ENCODE measurements around the gene SAXO1.

SAXO1 gene, protein sequence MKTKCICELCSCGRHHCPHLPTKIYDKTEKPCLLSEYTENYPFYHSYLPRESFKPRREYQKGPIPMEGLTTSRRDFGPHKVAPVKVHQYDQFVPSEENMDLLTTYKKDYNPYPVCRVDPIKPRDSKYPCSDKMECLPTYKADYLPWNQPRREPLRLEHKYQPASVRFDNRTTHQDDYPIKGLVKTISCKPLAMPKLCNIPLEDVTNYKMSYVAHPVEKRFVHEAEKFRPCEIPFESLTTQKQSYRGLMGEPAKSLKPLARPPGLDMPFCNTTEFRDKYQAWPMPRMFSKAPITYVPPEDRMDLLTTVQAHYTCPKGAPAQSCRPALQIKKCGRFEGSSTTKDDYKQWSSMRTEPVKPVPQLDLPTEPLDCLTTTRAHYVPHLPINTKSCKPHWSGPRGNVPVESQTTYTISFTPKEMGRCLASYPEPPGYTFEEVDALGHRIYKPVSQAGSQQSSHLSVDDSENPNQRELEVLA

GRCh38 chr9:19033015-19033414, at the start of gene SAXO1:
SAXO1 (minus strand) TSS chr9:19033209; CDS start chr9:19032908, 301 bp downstream.
- no peaks in the 10 kb centered on the region for H3K4me1 ChIP-seq (ENCODE audit: insufficient read depth, low read length)
- peaks cover 3% of the 10 kb centered on the region; the same call in 1 of the 2 replicates for H3K9me3 ChIP-seq (ENCODE audit: control insufficient read depth, insufficient read depth, low read length)
- H3K36me3 ChIP-seq (ENCODE audit: insufficient read depth, low read length) = no peaks in the 10 kb centered on the region
- no peak within 1 kb of the TSS for H3K9ac ChIP-seq (ENCODE audit: low read depth, low read length)

DNA sequence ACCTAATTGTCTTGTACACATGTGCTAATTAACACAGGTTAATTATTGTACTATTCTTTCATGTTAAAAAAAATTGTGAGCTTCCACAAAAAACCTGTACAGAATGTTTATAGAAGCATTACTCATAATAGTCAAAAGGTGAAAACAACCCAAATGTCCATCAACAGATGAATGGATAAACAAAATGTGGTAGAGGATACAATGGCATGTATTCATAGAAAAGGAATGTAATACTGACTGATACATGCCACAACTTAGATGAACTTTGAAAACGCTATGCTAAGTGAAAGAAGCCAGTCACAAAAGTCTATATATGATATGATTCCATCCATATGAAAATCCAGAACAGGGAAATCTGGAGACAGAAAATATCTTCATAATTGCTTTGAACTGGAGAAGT, 41.8 kb upstream of the SAXO1 start:
- Histone ChIP-seq H3K9me3 (ENCODE audit: control insufficient read depth, insufficient read depth, low read length) (no peaks in the 10 kb centered on the region), H3K9ac (ENCODE audit: low read depth, low read length) (no peak overlapping the region), H3K36me3 (ENCODE audit: insufficient read depth, low read length) (peaks cover 17% of the 10 kb centered on the region), H3K4me1 (ENCODE audit: insufficient read depth, low read length) (no peaks in the 10 kb centered on the region)

- H3K36me3 ChIP-seq (ENCODE audit: insufficient read depth, low read length) = peaks cover 22% of the 10 kb centered on the region
- H3K9ac ChIP-seq (ENCODE audit: low read depth, low read length) = no peak overlapping the region
- H3K4me1 ChIP-seq (ENCODE audit: insufficient read depth, low read length) = no peaks in the 10 kb centered on the region
These were observed 41.2 kb upstream of the SAXO1 start for GRCh38 chr9:19074229-19074628.

DNA sequence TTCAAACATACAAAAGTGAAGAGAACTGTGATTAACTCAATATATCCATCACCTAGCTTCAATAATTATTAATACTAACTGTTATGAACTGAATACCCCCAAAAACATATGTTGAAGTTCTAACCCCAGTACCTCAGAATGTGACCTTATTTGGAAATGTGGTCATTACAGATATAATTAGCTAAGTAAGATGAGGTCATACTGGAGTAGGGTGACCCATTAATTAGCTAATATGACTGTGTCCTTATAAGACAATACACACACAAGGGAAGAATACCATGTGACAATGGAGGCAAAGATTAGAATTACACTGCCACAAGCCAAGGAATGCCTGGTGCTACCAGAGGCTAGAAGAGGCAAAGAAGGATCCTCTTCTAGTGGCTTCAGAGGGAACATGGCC, 24.0 kb upstream of the SAXO1 start:
- Histone ChIP-seq H3K4me1 (ENCODE audit: insufficient read depth, low read length) (no peaks in the 10 kb centered on the region; the same call in 1 of the 2 replicates), H3K36me3 (ENCODE audit: insufficient read depth, low read length) (peaks cover 29% of the 10 kb centered on the region), H3K9me3 (ENCODE audit: control insufficient read depth, insufficient read depth, low read length) (no peaks in the 10 kb centered on the region), H3K9ac (ENCODE audit: low read depth, low read length) (no peak overlapping the region)

More at GRCh38 chr9:19074229-19074628, 41.2 kb upstream of the SAXO1 start:
- H3K9me3 ChIP-seq (ENCODE audit: control insufficient read depth, insufficient read depth, low read length) = no peaks in the 10 kb centered on the region

DNA sequence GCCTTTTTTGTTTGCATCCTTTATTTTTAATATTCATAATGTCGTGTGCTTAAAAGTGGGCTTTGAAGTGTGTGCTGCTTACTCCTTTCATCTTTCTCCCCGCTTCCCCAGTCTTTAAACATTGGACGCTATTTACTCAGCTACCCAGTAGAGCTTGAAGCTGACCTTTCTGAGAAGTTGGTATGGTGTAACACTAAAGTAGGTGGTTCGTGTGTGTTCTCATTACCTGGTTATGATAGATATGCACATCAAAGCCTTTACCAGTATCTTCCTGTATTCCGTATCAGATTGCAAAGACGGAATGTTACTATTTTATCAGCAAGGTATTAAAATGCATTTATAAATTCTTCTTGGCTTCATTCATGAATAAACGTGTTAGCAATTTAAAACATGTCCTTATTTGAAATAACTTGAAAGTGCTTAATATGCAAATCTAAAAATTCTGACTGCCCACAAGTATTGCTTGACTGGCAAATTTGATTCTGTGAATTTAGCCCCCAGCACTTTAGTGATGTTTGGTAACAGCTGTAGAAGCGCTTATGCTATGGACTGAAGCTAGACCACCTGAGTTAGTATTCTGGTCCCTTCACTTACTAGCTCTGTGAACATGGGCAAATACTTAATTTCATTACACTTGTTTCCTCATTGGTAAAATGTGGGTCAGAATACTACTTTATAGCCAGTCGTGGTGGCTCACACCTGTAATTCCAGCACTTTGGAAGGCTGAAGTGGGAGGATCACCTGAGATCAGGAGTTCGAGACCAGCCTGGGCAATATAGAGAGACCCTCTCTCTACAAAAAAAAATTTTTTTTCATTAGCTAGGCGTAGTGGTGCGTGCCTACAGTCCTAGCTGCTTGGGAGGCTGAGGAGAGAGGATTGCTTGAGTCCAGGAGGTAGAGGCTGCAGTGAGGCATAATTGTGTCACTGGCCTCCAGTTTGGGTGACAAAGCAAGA, 17.9 kb upstream of the SAXO1 start:
- H3K9ac ChIP-seq (ENCODE audit: low read depth, low read length) = peak overlapping the region; percentile 76
- H3K9me3 ChIP-seq (ENCODE audit: control insufficient read depth, insufficient read depth, low read length) = no peaks in the 10 kb centered on the region
- no peaks in the 10 kb centered on the region for H3K36me3 ChIP-seq (ENCODE audit: insufficient read depth, low read length)
- no peaks in the 10 kb centered on the region; the same call in none of the 2 replicates for H3K4me1 ChIP-seq (ENCODE audit: insufficient read depth, low read length)

- no peaks in the 10 kb centered on the region; the same call in none of the 2 replicates for H3K4me1 ChIP-seq (ENCODE audit: insufficient read depth, low read length)
- H3K9me3 ChIP-seq (ENCODE audit: control insufficient read depth, insufficient read depth, low read length) = no peaks in the 10 kb centered on the region
- H3K36me3 ChIP-seq (ENCODE audit: insufficient read depth, low read length) = no peaks in the 10 kb centered on the region
- peak overlapping the region; percentile 76 for H3K9ac ChIP-seq (ENCODE audit: low read depth, low read length)
These were observed 17.1 kb upstream of the SAXO1 start for GRCh38 chr9:19049917-19050636.

DNA sequence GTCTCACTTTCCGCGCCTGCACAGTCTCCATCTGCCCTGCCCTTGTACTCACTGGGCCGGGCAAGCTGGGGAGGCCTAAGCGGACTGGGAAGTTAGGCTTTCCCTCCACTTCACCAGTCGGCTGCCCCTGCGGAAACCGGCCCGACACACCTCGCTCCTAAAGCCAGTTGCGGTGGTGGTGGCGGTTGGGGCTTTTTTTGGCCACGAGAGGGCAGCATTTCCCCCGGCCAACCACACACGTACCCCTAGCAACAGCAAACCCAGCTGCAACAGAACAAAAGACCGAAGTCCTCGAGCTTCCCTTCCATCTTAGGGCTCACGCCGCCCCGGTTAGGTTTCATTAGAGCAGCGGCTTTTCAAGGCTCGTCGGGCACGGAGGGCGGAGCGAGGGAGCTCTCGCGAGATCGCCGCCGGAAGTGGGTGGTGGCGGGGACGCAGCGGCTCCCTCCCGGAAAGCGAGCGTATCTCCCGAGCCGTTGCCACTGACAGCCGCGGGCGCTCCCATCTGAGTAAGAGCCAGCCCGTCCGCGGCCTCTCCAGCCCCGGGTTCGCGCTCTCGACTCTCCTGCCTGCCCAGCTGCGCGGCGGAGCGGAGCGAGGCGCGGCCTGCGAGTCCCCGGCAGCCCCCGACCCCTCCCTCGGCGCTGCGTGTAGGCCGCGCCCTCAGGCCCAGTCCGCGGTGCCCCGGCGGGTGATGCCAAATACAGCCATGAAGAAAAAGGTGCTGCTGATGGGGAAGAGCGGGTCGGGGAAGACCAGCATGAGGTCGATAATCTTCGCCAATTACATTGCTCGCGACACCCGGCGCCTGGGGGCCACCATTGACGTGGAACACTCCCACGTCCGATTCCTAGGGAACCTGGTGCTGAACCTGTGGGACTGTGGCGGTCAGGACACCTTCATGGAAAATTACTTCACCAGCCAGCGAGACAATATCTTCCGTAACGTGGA, 16.2 kb upstream of the SAXO1 start, which contains the start of gene RRAGA:
TSS of gene RRAGA (plus strand) at position 462 of the 951 bp plus-strand sequence. CDS start at position 695, 233 bp downstream.
- Histone ChIP-seq H3K9me3 (ENCODE audit: control insufficient read depth, insufficient read depth, low read length) (no peaks in the 10 kb centered on the region), H3K4me1 (ENCODE audit: insufficient read depth, low read length) (no peaks in the 10 kb centered on the region; the same call in none of the 2 replicates), H3K36me3 (ENCODE audit: insufficient read depth, low read length) (no peaks in the 10 kb centered on the region), H3K9ac (ENCODE audit: low read depth, low read length) (peak within 1 kb of the TSS; percentile 76)

- Histone ChIP-seq H3K4me1 (ENCODE audit: insufficient read depth, low read length) (no peaks in the 10 kb centered on the region), H3K9me3 (ENCODE audit: control insufficient read depth, insufficient read depth, low read length) (peaks cover 3% of the 10 kb centered on the region; the same call in 1 of the 2 replicates), H3K9ac (ENCODE audit: low read depth, low read length) (no peak overlapping the region), H3K36me3 (ENCODE audit: insufficient read depth, low read length) (no peaks in the 10 kb centered on the region)
These were observed 3.6 kb upstream of the SAXO1 start for GRCh38 chr9:19036611-19037010.

- H3K4me1 ChIP-seq (ENCODE audit: insufficient read depth, low read length) = no peaks in the 10 kb centered on the region
These were observed 603 bp downstream of the SAXO1 start for GRCh38 chr9:19032406-19032805.

GRCh38 chr9:19030899-19031298, 2.1 kb downstream of the SAXO1 start:
- H3K36me3 ChIP-seq (ENCODE audit: insufficient read depth, low read length) = no peaks in the 10 kb centered on the region

More at GRCh38 chr9:19032406-19032805, 603 bp downstream of the SAXO1 start:
- peaks cover 3% of the 10 kb centered on the region; the same call in 1 of the 2 replicates for H3K9me3 ChIP-seq (ENCODE audit: control insufficient read depth, insufficient read depth, low read length)
- H3K36me3 ChIP-seq (ENCODE audit: insufficient read depth, low read length) = no peaks in the 10 kb centered on the region
- H3K9ac ChIP-seq (ENCODE audit: low read depth, low read length) = no peak overlapping the region

DNA sequence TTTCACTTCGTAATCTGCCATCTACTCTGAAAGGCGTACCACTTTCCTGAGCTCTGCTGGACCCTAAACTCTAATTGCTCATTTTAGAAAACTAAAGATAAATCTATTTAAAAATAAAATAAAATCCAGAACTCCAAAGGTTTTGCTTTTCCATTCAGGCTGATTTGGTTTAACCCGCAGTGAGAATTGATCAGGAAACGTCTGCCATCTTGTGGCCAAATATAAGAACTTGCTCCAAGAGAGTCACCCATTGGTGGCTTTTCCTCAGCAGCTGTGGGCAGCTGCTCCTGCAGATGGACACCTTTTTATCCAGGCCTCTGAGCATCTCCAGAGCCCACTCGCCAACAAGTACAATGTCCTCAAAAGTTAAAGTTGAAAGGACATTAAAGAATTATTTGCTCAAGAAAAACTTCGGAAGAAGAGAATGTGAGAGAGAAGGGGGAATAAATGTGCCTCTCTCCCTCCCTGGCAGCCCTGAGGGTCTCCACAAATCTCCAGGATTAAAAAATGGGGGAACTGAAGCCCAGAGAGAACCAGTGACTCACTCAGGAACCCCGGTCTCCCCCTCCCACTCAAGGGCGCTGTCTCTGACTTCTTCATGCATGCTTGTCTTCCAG, 4.1 kb downstream of the SAXO1 start:
- Histone ChIP-seq H3K36me3 (ENCODE audit: insufficient read depth, low read length) (no peaks in the 10 kb centered on the region), H3K9ac (ENCODE audit: low read depth, low read length) (no peak overlapping the region), H3K4me1 (ENCODE audit: insufficient read depth, low read length) (no peaks in the 10 kb centered on the region), H3K9me3 (ENCODE audit: control insufficient read depth, insufficient read depth, low read length) (no peaks in the 10 kb centered on the region)

More at GRCh38 chr9:19030899-19031298, 2.1 kb downstream of the SAXO1 start:
- H3K9me3 ChIP-seq (ENCODE audit: control insufficient read depth, insufficient read depth, low read length) = no peaks in the 10 kb centered on the region
- no peak overlapping the region for H3K9ac ChIP-seq (ENCODE audit: low read depth, low read length)
- H3K4me1 ChIP-seq (ENCODE audit: insufficient read depth, low read length) = no peaks in the 10 kb centered on the region

GRCh38 chr9:19027825-19028224, 5.2 kb downstream of the SAXO1 start:
- H3K9ac ChIP-seq (ENCODE audit: low read depth, low read length) = no peak overlapping the region
- H3K36me3 ChIP-seq (ENCODE audit: insufficient read depth, low read length) = no peaks in the 10 kb centered on the region
- H3K9me3 ChIP-seq (ENCODE audit: control insufficient read depth, insufficient read depth, low read length) = no peaks in the 10 kb centered on the region
- no peaks in the 10 kb centered on the region for H3K4me1 ChIP-seq (ENCODE audit: insufficient read depth, low read length)

Data from ES-I3 (cell line).